ENCODE measurements around the gene LMTK3.

GRCh38 chr19:48477067-48477685 is 34.5 kb downstream of the LMTK3 start:
- TF ChIP-seq EZH2phosphoT487 (IDR thresholded peaks at IDR 0.05) (no peak), CTCF (IDR thresholded peaks at IDR 0.05) (no peak), EZH2 (IDR thresholded peaks at IDR 0.05) (no peak)

All from neural progenitor cell (in vitro differentiated cells).